ENCODE measurements around the gene IFIT1. TPM values are rescaled to one million over a fixed set of nuclear protein-coding genes. Genes with fewer than 3 reads are reported as not detected.
"Not testable (repeated sequence)": the region's sequence is repeated elsewhere in the genome, so short reads cannot be mapped to it uniquely, and the experiment has no call there.

Gene IFIT1
- total RNA-seq, 1 donor = 5.9 TPM

DNA sequence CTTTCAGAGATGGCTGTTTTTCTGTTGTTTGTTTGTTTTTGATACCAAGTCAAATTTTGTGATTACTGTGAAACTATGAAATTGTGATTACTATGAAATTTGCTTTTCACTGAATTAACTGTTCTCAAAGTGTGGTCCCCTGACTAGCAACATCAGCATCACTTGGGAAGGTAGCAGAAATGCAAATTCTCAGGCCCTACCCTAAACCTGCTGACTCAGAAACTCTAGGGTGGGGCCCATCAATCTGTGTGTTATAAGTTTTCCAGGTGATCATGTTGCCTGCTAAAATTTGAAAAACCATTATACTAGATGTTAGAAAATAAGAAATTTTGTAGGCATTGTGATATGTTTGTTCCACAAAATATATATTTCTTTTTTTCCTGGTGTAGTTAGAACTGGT, 13.3 kb upstream of the IFIT1 start:
- Histone ChIP-seq H3K4me1 (ENCODE audit: insufficient read depth, low read length) (peaks cover 11% of the 10 kb centered on the region), H3K9me3 (ENCODE audit: low read depth, low read length) (no peaks in the 10 kb centered on the region), H3K4me3 (ENCODE audit: low read length) (no peak overlapping the region), H3K27me3 (ENCODE audit: insufficient read depth, low read length) (no peaks in the 10 kb centered on the region)

DNA sequence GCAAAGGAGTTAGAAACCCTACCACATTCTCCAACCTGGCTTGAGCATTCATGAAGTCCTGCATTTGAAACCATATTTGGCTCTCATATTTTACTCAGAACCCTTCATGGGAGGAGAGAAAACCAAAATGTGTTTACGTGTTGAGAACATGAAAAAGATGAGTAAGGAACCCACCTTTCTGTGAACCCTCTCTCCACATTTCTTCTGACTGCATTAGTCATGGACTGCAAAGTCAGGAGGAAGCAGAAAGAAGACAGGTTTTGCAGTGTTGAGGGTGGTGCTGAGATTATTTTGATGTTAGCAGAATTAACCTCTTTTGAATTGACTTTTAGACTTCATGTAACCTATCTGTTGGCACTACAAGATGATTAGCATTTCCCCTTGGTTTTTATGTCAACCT, 9.7 kb upstream of the IFIT1 start:
- Histone ChIP-seq H3K27me3 (ENCODE audit: insufficient read depth, low read length) (no peaks in the 10 kb centered on the region), H3K4me1 (ENCODE audit: insufficient read depth, low read length) (peaks cover 26% of the 10 kb centered on the region), H3K4me3 (ENCODE audit: low read length) (no peak overlapping the region), H3K9me3 (ENCODE audit: low read depth, low read length) (no peaks in the 10 kb centered on the region)

DNA sequence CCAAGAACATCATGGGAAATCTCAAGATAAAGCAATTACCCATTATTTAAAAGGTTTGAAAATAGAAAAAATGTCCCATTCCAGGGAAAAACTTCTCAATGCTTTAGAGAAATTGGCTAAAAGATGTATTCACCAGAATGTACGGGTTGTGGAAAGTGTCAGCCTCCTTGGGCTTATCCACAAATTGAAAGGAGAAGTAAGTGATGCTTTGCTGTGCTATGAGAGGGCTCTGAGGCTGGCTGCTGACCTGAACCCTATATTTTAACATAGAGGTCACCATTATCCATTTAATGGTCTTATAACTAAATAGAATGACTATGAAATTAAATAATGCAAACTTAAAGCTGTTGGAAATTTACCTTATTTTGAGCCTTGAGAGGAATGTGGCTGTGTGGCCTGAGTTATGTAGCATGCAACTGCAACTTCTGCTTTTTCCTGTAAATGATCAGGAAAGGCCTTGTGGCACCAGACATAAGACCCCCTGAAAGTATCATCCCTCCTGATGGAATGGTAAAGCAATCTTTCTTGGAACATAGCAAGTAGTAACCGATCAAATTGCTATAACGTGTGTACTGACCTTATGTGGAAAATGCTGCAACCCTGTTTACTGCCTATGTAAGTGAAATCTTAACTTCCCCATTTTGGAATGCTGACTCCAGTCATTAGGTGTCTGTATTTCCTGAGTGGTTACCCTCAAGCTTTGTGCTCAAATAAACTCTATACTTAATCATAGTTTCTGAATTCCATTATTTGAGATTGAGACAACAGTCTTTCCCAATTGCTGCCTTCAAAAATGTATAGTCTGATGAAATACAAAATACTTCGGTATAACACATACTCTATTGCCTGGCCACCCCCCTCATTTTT, 7.7 kb upstream of the IFIT1 start:
- Histone ChIP-seq H3K4me3 (ENCODE audit: low read length) (no peak overlapping the region), H3K27me3 (ENCODE audit: insufficient read depth, low read length) (no peaks in the 10 kb centered on the region), H3K4me1 (ENCODE audit: insufficient read depth, low read length) (peaks cover 26% of the 10 kb centered on the region), H3K9me3 (ENCODE audit: low read depth, low read length) (no peaks in the 10 kb centered on the region)

DNA sequence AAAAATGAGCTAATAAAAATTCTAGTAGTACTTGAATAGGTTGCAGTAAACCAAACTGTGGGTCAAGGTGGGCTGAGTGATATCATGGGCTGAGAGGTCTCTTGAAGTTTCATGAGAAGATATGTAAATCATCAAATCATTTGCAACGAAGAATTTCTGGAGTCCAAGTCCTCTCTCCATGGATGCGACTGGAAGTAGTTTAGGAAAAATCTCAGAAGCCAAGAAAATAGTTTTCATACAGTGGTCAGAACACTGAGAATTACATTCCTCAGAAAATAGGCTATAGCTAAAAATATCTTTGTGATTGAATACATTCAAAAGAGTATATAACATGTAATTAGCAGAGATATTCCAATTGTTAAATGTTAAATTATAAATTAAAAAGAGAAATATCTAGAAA, 3.6 kb upstream of the IFIT1 start:
- H3K9me3 ChIP-seq (ENCODE audit: low read depth, low read length) = no peaks in the 10 kb centered on the region
- peaks cover 41% of the 10 kb centered on the region for H3K4me1 ChIP-seq (ENCODE audit: insufficient read depth, low read length)
- no peaks in the 10 kb centered on the region for H3K27me3 ChIP-seq (ENCODE audit: insufficient read depth, low read length)
- no peak overlapping the region for H3K4me3 ChIP-seq (ENCODE audit: low read length)

DNA sequence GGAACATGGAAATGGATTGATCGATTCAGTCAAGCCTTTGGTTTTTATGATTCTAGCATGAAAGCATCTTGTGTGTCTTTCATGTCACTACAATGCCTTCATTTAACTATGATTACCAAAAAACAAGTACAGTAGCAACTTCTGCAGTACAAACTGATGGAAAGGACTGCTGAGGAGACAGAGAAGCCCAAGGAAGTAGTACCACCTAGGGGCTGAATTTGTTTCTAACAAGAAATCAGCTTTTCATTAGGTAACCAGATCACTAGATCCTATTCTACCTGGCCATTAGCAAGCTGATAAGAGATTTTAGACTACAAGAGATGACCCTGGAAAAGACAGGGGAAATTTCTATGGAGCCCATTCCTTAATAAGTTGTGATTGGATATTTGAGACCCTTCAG, 3.2 kb upstream of the IFIT1 start:
- H3K4me3 ChIP-seq (ENCODE audit: low read length) = no peak overlapping the region
- no peaks in the 10 kb centered on the region for H3K27me3 ChIP-seq (ENCODE audit: insufficient read depth, low read length)
- H3K9me3 ChIP-seq (ENCODE audit: low read depth, low read length) = no peaks in the 10 kb centered on the region
- H3K4me1 ChIP-seq (ENCODE audit: insufficient read depth, low read length) = peaks cover 41% of the 10 kb centered on the region

DNA sequence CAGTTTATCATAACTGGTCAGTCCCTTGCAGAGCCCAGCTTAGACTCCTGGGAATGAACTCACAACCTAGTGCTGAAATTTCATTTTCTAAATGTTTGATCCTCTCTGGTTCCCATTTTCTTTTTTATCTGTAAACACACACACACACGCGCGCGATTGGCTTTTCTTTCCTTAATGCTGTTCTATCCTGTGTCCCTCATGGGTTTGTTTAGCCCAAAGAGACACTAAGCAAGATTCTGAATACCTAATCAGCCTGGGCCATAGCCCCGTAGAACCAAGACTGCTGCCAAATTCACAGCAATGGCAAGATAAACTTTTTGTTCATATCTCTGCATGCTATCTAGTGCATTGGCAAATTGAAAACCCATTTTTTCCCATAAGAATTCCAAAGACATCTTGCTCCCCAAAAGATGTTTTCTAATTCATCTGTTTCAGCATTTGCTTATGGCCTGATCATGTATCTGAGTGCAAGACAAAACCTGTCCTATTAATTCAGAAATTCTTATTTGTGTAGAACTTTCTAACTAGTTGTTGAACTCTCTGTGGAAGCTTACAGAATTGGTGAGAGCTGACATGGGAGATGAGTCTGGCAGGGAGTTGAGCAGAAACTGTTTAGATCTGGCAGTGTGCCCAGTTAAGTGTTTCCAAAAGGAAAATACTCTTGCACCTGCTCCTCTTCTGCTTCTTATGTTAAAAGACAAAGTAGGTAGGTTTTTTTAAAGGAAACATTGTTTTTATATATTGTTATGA, 1.8 kb upstream of the IFIT1 start:
- H3K4me1 ChIP-seq (ENCODE audit: insufficient read depth, low read length) = peaks cover 32% of the 10 kb centered on the region

DNA sequence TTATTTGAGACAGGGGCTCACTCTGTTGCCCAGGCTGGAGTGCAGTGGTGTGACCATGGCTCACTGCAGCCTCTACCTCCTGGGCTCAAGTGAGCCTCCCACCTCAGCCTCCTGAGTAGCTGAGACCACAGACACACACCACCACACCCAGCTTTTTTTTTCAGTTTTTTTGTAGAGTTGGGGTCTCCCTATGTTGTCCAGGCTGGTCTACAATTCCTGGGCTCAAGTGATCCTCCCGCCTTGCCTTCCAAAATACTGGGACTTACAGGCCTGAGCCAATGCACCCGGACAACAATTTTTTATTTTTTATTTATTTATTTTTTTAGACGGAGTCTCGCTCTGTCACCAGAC, 1.2 kb upstream of the IFIT1 start:
- H3K9me3 ChIP-seq (ENCODE audit: low read depth, low read length); H3K4me3 ChIP-seq (ENCODE audit: low read length); H3K27me3 ChIP-seq (ENCODE audit: insufficient read depth, low read length): not testable (repeated sequence)
- H3K4me1 ChIP-seq (ENCODE audit: insufficient read depth, low read length) = peaks cover 28% of the 10 kb centered on the region

More for the DNA sequence above, 1.8 kb upstream of the IFIT1 start:
- no peaks in the 10 kb centered on the region for H3K27me3 ChIP-seq (ENCODE audit: insufficient read depth, low read length)
- H3K4me3 ChIP-seq (ENCODE audit: low read length) = no peak overlapping the region
- no peaks in the 10 kb centered on the region for H3K9me3 ChIP-seq (ENCODE audit: low read depth, low read length)

DNA sequence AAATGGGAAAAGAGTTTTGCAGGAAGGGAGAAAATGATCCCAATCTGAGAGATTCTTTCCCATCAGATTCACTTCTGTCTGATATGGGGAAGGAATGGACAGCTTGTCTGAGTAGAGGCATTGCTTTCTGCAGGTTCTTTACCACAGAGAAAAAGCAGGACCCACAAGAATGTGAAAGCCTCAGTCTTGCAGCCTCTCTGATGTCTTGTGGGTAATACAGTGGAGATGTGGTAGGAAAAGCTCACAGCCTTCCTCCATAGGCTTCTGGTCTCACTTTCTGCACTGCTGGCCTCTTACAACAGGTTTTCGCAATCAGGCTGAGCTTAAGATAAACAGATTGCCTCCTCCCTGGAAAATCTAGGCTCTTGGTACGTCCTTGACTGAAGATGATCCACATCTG, 551 bp downstream of the IFIT1 start:
- no peaks in the 10 kb centered on the region for H3K9me3 ChIP-seq (ENCODE audit: low read depth, low read length)
- no peaks in the 10 kb centered on the region for H3K27me3 ChIP-seq (ENCODE audit: insufficient read depth, low read length)
- peak overlapping the region; percentile 45 for H3K4me3 ChIP-seq (ENCODE audit: low read length)
- peaks cover 31% of the 10 kb centered on the region for H3K4me1 ChIP-seq (ENCODE audit: insufficient read depth, low read length)

DNA sequence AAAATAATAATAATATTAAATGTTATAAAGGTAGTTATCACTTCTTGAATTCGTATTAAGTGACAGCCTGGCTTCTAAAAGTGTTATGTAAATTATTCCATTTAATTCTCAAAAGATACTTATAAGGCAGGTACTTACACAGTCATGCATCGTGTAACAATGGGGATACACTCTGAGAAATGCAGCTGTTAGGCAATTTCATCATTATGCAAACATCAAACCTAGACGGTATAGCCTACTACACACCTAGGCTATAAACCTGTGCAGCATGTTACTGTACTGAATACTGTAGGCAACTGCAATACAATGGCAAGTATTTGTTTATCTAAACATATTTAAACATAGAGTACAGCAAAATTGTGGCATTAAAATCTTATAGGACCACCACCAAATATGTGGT, 1.5 kb downstream of the IFIT1 start:
- no peaks in the 10 kb centered on the region for H3K9me3 ChIP-seq (ENCODE audit: low read depth, low read length)
- H3K4me1 ChIP-seq (ENCODE audit: insufficient read depth, low read length) = peaks cover 31% of the 10 kb centered on the region
- H3K4me3 ChIP-seq (ENCODE audit: low read length) = peak overlapping the region; percentile 45
- H3K27me3 ChIP-seq (ENCODE audit: insufficient read depth, low read length) = no peaks in the 10 kb centered on the region

DNA sequence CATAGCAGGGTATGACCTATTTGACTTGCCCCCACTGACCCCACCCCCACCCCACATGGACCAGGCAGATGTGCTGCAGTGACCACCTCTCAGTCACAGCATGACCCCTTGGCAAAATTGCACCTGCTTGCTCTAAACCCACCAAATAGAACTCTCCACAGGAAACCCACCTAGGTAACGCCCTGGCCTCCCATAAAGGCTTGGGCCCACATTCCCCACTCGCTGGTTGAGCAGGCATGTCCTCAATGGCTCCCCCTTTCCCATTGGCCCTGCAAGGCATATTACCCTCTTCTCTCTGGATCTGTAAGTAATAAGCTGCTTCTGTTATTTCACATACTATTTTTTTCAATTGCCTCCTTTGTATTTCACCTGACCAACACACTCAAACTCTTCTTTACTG, 2.7 kb downstream of the IFIT1 start:
- H3K9me3 ChIP-seq (ENCODE audit: low read depth, low read length) = no peaks in the 10 kb centered on the region
- no peaks in the 10 kb centered on the region for H3K27me3 ChIP-seq (ENCODE audit: insufficient read depth, low read length)
- no peak overlapping the region for H3K4me3 ChIP-seq (ENCODE audit: low read length)
- peaks cover 36% of the 10 kb centered on the region for H3K4me1 ChIP-seq (ENCODE audit: insufficient read depth, low read length)

DNA sequence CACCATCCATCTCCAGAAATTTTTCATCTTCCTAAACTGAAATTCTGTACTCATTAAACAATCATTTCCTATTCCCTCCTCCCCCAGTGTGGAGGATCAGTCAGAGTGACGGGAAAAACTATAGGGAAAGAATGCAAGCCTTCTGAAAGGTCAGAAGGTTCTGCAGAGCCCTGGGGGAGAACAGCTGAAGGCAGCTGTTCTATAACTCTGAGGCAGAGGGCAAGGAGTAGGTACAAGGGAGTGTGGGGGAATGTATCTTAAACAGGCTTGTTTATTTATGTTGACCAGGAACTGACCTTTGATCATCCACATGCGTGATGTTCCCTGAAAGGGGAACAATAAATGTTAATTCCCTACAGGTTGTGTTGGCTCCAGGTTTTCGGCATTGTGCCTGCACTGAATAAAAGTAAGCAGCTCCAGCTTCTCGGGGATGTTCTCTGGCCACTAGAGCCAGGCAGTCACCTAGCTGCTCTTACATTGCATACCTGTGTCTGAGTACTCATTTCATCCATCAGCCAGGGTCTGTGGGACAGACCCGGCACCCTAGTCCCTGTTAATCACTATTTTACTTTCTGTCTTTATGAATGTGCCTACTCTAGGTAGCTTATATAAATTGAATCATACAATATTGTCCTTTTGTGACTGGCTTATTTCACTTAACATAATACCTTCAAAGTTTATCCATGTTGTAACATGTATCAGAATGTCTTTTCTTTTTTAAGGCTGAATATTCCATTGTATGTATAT, 5.8 kb downstream of the IFIT1 start:
- H3K4me1 ChIP-seq (ENCODE audit: insufficient read depth, low read length) = peaks cover 24% of the 10 kb centered on the region
- no peaks in the 10 kb centered on the region for H3K27me3 ChIP-seq (ENCODE audit: insufficient read depth, low read length)
- no peak overlapping the region for H3K4me3 ChIP-seq (ENCODE audit: low read length)
- no peaks in the 10 kb centered on the region for H3K9me3 ChIP-seq (ENCODE audit: low read depth, low read length)

DNA sequence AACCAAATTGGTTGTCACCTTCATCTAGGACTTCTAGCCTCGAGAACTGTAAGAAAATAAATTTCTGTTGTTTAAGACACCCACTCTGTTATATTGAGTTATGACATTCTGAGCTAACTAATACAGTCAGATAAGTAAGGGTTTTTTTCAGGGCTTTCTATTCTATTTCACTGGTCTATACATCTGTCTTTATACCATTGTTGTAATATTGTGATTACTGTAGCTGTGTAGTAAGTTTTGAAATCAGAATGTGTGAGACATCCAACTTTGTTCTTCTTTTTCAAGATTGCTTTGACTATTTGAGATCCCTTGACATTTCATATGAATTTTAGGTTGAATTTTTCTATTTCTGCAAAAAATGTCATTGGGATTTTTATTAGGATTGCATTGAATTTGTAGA, 7.5 kb downstream of the IFIT1 start:
- no peak overlapping the region for H3K4me3 ChIP-seq (ENCODE audit: low read length)
- H3K27me3 ChIP-seq (ENCODE audit: insufficient read depth, low read length) = no peaks in the 10 kb centered on the region
- H3K9me3 ChIP-seq (ENCODE audit: low read depth, low read length) = no peaks in the 10 kb centered on the region
- peaks cover 13% of the 10 kb centered on the region for H3K4me1 ChIP-seq (ENCODE audit: insufficient read depth, low read length)

DNA sequence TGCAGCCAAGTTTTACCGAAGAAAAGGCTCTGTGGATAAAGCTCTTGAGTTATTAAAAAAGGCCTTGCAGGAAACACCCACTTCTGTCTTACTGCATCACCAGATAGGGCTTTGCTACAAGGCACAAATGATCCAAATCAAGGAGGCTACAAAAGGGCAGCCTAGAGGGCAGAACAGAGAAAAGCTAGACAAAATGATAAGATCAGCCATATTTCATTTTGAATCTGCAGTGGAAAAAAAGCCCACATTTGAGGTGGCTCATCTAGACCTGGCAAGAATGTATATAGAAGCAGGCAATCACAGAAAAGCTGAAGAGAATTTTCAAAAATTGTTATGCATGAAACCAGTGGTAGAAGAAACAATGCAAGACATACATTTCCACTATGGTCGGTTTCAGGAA, 10.6 kb downstream of the IFIT1 start:
- H3K4me3 ChIP-seq (ENCODE audit: low read length) = no peak overlapping the region
- H3K4me1 ChIP-seq (ENCODE audit: insufficient read depth, low read length) = peaks cover 5% of the 10 kb centered on the region
- H3K27me3 ChIP-seq (ENCODE audit: insufficient read depth, low read length) = no peaks in the 10 kb centered on the region
- H3K9me3 ChIP-seq (ENCODE audit: low read depth, low read length) = no peaks in the 10 kb centered on the region

DNA sequence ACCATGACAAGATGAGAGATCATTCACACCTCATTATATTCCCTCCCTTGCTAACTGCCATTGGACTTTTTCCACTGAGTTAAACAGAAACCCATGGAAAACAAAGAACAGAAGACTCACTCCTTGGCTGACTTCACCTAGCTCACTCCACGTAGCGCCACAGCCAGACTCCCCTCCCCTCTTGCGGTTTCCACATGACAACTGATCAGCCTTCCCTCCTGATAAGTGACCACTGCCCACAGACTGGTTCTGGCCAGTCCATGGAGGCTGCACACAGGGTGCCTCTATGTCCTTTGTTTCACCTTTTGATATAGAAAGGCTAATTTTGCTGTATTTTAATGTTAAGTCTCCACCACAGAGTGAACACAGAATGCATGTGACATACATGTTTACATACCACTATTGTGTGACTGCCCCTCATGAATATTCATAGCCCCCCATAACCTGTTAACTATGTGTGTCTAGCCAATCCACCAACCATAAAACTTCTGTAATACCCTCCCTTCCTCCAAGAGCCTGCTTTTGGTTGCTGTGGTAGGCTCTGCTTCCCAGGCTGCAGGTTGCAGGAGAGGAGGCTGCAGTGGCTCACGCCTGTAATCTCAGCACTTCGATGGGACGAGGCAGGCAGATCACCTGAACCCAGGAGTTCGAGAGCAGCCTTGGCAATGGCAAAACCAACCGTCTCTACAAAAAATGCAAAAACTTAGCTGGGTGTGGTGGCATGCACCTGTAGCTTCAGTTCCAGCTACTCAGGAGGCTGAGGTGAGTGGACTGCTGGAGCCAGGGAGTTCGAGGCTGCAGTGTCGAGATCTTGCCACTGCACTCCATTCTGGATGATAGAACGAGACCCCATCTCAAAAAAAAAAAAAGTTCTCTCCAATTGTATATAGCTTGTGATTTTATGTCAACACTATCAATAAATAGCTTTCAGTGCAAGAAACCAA, 12.0 kb downstream of the IFIT1 start:
- Histone ChIP-seq H3K4me1 (ENCODE audit: insufficient read depth, low read length) (peaks cover 5% of the 10 kb centered on the region), H3K9me3 (ENCODE audit: low read depth, low read length) (no peaks in the 10 kb centered on the region), H3K4me3 (ENCODE audit: low read length) (no peak overlapping the region), H3K27me3 (ENCODE audit: insufficient read depth, low read length) (no peaks in the 10 kb centered on the region)
